KMS-11 (cell line): ENCODE results near the gene PCGF2.
A peak's percentile ranks its signal among the peaks of the same experiment; 100 is the strongest.

ENCODE experiments used
- H2AFZ ChIP-seq: fragments of 200-600 bp; sonication (generic); 2 replicates; pipeline ENCODE4 v1.6.1; 2016; ENCODE audit warnings: antibody characterized with exemption, mixed run types, low read depth
- H3K27ac ChIP-seq: fragments of 200-600 bp; sonication (generic); 2 replicates; pipeline ENCODE4 v1.6.1; 2016; ENCODE audit warnings: mild to moderate bottlenecking, mixed run types
- H3K27me3 ChIP-seq: fragments of 200-600 bp; sonication (generic); 2 replicates; pipeline ENCODE4 v1.6.1; 2017; ENCODE audit warnings: mild to moderate bottlenecking, low read depth, mixed run types, moderate library complexity; ENCODE audit not compliant: insufficient read depth
- H3K36me3 ChIP-seq: fragments of 200-600 bp; sonication (generic); 2 replicates; pipeline ENCODE4 v1.6.1; 2017; ENCODE audit warnings: mild to moderate bottlenecking, mixed run types; ENCODE audit not compliant: insufficient read depth
- H3K4me1 ChIP-seq: fragments of 200-600 bp; sonication (generic); 2 replicates; pipeline ENCODE4 v1.6.1; 2016; ENCODE audit warnings: mild to moderate bottlenecking, low read depth, mixed run types; ENCODE audit not compliant: poor library complexity, severe bottlenecking
- H3K4me2 ChIP-seq: fragments of 200-600 bp; sonication (generic); 2 replicates; pipeline ENCODE4 v1.7.0; 2016; ENCODE audit warnings: mild to moderate bottlenecking, mixed run types
- H3K4me3 ChIP-seq: fragments of 200-600 bp; sonication (generic); IDR thresholded peaks from 2 replicates; pipeline ENCODE4 v1.6.1; 2017; ENCODE audit warnings: low read depth, low read length, mixed read lengths; ENCODE audit not compliant: insufficient read depth
- H3K79me2 ChIP-seq: fragments of 200-600 bp; sonication (generic); 2 replicates; pipeline ENCODE4 v1.6.1; 2016; ENCODE audit warnings: low read depth, mixed run types; ENCODE audit not compliant: insufficient read depth
- H3K9ac ChIP-seq: fragments of 200-600 bp; sonication (generic); 2 replicates; pipeline ENCODE4 v1.6.1; 2016; ENCODE audit warnings: mild to moderate bottlenecking, mixed run types
- H4K20me1 ChIP-seq: fragments of 200-600 bp; sonication (generic); 2 replicates; pipeline ENCODE4 v1.6.1; 2016; ENCODE audit warnings: mild to moderate bottlenecking, mixed run types; ENCODE audit not compliant: insufficient read depth
- TF ChIP-seq, protein P1 (sequence below): fragments of 200-600 bp; sonication (generic); conservative IDR thresholded peaks from 2 replicates; pipeline ENCODE4 v1.6.1; 2017; ENCODE audit warnings: low read depth, mild to moderate bottlenecking, antibody characterized with exemption, low read length, moderate library complexity, mixed read lengths

The PCGF2 gene

GRCh38 chr17:38748149-38748891 lies at the start of gene PCGF2:
PCGF2 (minus strand) TSS chr17:38748336; CDS start chr17:38740402, 7,934 bp downstream.
- TF ChIP-seq, protein P1, sequence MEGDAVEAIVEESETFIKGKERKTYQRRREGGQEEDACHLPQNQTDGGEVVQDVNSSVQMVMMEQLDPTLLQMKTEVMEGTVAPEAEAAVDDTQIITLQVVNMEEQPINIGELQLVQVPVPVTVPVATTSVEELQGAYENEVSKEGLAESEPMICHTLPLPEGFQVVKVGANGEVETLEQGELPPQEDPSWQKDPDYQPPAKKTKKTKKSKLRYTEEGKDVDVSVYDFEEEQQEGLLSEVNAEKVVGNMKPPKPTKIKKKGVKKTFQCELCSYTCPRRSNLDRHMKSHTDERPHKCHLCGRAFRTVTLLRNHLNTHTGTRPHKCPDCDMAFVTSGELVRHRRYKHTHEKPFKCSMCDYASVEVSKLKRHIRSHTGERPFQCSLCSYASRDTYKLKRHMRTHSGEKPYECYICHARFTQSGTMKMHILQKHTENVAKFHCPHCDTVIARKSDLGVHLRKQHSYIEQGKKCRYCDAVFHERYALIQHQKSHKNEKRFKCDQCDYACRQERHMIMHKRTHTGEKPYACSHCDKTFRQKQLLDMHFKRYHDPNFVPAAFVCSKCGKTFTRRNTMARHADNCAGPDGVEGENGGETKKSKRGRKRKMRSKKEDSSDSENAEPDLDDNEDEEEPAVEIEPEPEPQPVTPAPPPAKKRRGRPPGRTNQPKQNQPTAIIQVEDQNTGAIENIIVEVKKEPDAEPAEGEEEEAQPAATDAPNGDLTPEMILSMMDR = no peak
- Histone ChIP-seq H3K4me1 (peaks cover 30% of the 10 kb centered on the region), H3K4me2 (peak within 1 kb of the TSS; percentile 84), H3K36me3 (no peaks in the 10 kb centered on the region), H4K20me1 (no peaks in the 10 kb centered on the region), H3K27me3 (peaks cover 25% of the 10 kb centered on the region; the same call in 1 of the 2 replicates), H3K79me2 (peaks cover 8% of the 10 kb centered on the region), H3K27ac (no peak within 1 kb of the TSS), H2AFZ (peak within 1 kb of the TSS; percentile 94), H3K9ac (peak within 1 kb of the TSS; percentile 49), H3K4me3 (no peak within 1 kb of the TSS)

- Histone ChIP-seq H3K27me3 (no peaks in the 10 kb centered on the region), H4K20me1 (no peaks in the 10 kb centered on the region), H3K4me2 (peak overlapping the region; percentile 82), H3K36me3 (no peaks in the 10 kb centered on the region; the same call in 1 of the 2 replicates), H2AFZ (no peak overlapping the region), H3K4me3 (no peak overlapping the region), H3K9ac (peak overlapping the region; percentile 70; the same call in 1 of the 2 replicates), H3K79me2 (peaks cover 55% of the 10 kb centered on the region), H3K4me1 (peaks cover 44% of the 10 kb centered on the region), H3K27ac (peak overlapping the region; percentile 64; the same call in 1 of the 2 replicates)
- TF ChIP-seq, protein P1 = no peak
Observed at GRCh38 chr17:38797828-38798227, 49.7 kb upstream of the PCGF2 start.

DNA sequence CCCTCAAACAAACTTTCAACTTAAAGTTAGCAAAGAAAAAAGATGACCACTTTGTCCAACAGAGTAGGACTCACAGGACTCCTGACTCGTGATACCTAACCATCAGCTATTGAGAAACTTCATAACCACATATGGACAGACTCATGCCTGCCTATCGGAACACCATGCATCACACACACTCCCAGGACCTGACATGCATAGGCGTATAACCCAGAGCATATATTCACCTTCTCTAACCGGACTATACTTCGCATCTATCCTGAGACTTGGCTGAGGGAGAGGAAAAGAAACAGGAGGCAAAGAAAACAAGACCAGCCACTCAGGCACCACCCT lies 49.0 kb upstream of the PCGF2 start:
- Histone ChIP-seq H3K4me2 (peak overlapping the region; percentile 82), H3K27me3 (no peaks in the 10 kb centered on the region), H3K4me1 (peaks cover 44% of the 10 kb centered on the region), H3K4me3 (no peak overlapping the region), H3K79me2 (peaks cover 62% of the 10 kb centered on the region), H3K27ac (no peak overlapping the region), H4K20me1 (no peaks in the 10 kb centered on the region), H2AFZ (no peak overlapping the region), H3K9ac (no peak overlapping the region), H3K36me3 (no peaks in the 10 kb centered on the region; the same call in 1 of the 2 replicates)
- TF ChIP-seq, protein P1 = no peak

DNA sequence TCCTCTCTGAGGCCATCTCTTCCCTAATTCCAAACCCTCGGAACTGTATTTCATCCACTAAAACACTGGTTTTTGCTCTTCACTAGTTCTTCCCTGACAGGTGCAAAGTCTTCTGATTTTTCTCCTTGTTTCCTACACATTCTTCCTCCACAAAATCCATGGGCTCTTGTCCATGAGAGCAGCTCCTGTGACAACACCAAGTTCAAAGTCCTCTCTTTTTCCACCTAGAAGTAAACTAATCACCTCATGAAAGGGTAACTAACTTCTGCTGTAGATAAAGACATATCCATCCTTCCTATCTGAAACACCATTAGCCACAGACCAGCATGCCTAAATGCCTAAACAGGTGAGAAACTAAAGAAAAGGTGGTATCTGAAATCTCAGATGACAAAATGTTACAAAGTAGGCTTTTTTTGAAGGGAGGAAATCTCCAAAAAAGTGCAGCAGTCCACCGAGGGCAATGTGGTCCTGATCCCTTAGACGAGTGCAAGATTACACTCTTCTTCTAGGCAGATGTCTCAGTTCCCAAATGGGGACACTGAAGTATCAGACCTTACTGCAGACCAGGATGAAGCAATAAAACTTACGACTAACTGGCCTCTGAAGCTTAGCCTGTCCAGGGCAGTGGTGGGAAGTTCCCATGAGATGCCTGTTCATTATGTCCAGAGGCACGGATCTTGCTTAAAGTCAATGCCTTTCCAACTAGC lies 48.5 kb upstream of the PCGF2 start:
- peaks cover 44% of the 10 kb centered on the region for H3K4me1 ChIP-seq
- peak overlapping the region; percentile 82; the same call in 1 of the 2 replicates for H3K4me2 ChIP-seq
- H3K27me3 ChIP-seq = no peaks in the 10 kb centered on the region
- H4K20me1 ChIP-seq = no peaks in the 10 kb centered on the region
- H3K4me3 ChIP-seq = no peak overlapping the region
- H3K36me3 ChIP-seq = no peaks in the 10 kb centered on the region; the same call in 1 of the 2 replicates
- peaks cover 66% of the 10 kb centered on the region for H3K79me2 ChIP-seq
- TF ChIP-seq, protein P1 = no peak
- no peak overlapping the region for H2AFZ ChIP-seq
- H3K9ac ChIP-seq = no peak overlapping the region
- H3K27ac ChIP-seq = no peak overlapping the region
